Stomach (tissue), 9 donors: Measurements from ENCODE around the gene ZBP1. TPM values are rescaled to one million over a fixed set of nuclear protein-coding genes. Genes with fewer than 3 reads are reported as not detected.
A peak's percentile ranks its signal among the peaks of the same experiment; 100 is the strongest.

ENCODE experiments used
- DNase-seq, 2 donors: peaks; one replicate each; pipeline versions ENCODE4 v3.0.0 to v3.0.0-alpha.2; 2013 to 2019
- H3K27ac ChIP-seq, 5 donors: fragments of 200-600 bp in 4 of 5; sonication (generic) in 4 of 5; one replicate each; pipeline ENCODE4 v1.5.1; 2013 to 2019; ENCODE audit warnings: mild to moderate bottlenecking in 1 of 5, moderate library complexity in 1 of 5
- H3K27me3 ChIP-seq, 3 donors: fragments of 200-600 bp; sonication (generic); one replicate each; pipeline ENCODE4 v1.5.1; 2017 to 2019; ENCODE audit warnings: mixed run types in 1 of 3
- H3K36me3 ChIP-seq, 4 donors: fragments of 200-600 bp; sonication (generic); 1 replicate in 3 of 4; 2 replicates in 1 of 4; pipeline ENCODE4 v1.5.1; 2016 to 2019
- H3K4me1 ChIP-seq, 4 donors: fragments of 200-600 bp; sonication (generic); one replicate each; pipeline ENCODE4 v1.5.1; 2016 to 2019
- H3K4me3 ChIP-seq, 4 donors: fragments of 200-600 bp; sonication (generic) in 3 of 4; one replicate each; pipeline ENCODE4 v1.5.1; 2016 to 2019; ENCODE audit warnings: mild to moderate bottlenecking in 1 of 4
- H3K9me3 ChIP-seq, 4 donors: fragments of 200-600 bp; sonication (generic); one replicate each; pipeline ENCODE4 v1.5.1; 2016 to 2019
- EP300 ChIP-seq: sonication (generic); formaldehyde crosslinking; IDR thresholded peaks from one replicate; pipeline ENCODE4 v1.6.1; 2017; ENCODE audit warnings: antibody characterized with exemption
- POLR2A ChIP-seq, 4 donors: fragments of 450-650 bp; IDR thresholded peaks; one replicate each; pipeline ENCODE4 v1.6.1; 2016; ENCODE audit warnings: antibody characterized with exemption in 4 of 4, control low read depth in 2 of 4, mild to moderate bottlenecking in 1 of 4, moderate library complexity in 1 of 4
- POLR2AphosphoS5 ChIP-seq, 3 donors: sonication (generic); formaldehyde crosslinking; IDR thresholded peaks; one replicate each; pipeline ENCODE4 v1.6.1; 2016; ENCODE audit warnings: antibody characterized with exemption in 3 of 3
- WGBS, 5 donors: extraction: QIAGEN DNeasy Blood & Tissue Kit in 3 of 5; methylation state at CpG; one replicate each; pipeline versions ENCODE4 v1.1.5 to v1.1.7; 2013 to 2018; 5-methylcytosine and 5-hydroxymethylcytosine counted together
- intact Hi-C: fragments of 100-400 bp; cut with DNase I; formaldehyde crosslinking; loops from one replicate; pipeline ENCODE4 v1.15.1; 2023; ENCODE audit warnings: low total_unique reads
- polyA plus RNA-seq, 3 donors: library from polyadenylated mRNA; stranded (reverse); fragments of 200-250 nt; gene quantifications; one replicate each; pipeline ENCODE4 v1.2.3, GENCODE V29; 2013
- total RNA-seq, 5 donors: library from RNA; depleted of rRNA; stranded (reverse); fragments of >200 nt; gene quantifications; one replicate each; pipeline versions ENCODE4 v1.1.0 to v1.2.3, GENCODE V29; 2014 to 2016
- TF ChIP-seq, protein P1 (sequence below), 7 experiments: fragments of 450-650 bp in 4 of 7; fragments of 200-600 bp in 3 of 7; sonication (generic) in 3 of 7; IDR thresholded peaks; one replicate each; pipeline ENCODE4 v1.5.1; 2016 to 2019; ENCODE audit warnings: antibody characterized with exemption in 7 of 7, control low read depth in 2 of 7, mild to moderate bottlenecking in 1 of 7
- donor health status: healthy with polysubstance abuse.
- donor health status: Bipolar disorder and iron deficiency.
- donor health status: healthy.

Gene ZBP1
- total and polyA plus RNA-seq, 8 donors = 0.37 to 0.60 TPM; not detected in 6

DNA sequence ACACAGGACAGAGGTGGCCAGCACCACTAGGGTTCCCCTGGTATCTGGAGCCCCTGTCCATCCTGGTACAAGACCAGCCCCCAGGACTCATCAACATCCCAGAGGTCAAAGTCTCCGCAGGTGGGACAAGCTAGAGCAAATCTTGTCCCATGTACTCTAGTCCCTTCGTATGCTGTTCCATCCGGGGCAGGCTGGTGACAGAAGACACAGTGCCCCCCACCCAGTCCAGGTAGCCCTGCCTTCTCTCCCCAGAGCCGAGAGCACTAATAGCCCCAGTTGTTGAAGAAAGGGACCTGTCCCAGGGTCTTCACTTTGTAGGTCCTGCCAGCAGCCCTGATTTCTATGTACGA is 38.2 kb downstream of the ZBP1 start:
- 71 to 80% (median 74%) methylated on average over 5 of the region's 5 CpGs for WGBS, 5 donors
- Histone ChIP-seq H3K27ac (peak overlapping the region in 4 of 5 donors; percentile 69 to 86 (median 77)), H3K9me3 (peaks cover 0 to under 1% (median 0%) of the 10 kb centered on the region in 4 donors), H3K36me3 (no peaks in the 10 kb centered on the region), H3K27me3 (peaks cover 0 to 68% (median 28%) of the 10 kb centered on the region in 3 donors), H3K4me1 (peaks cover 12 to 40% (median 26%) of the 10 kb centered on the region in 4 donors), H3K4me3 (no peak overlapping the region)
- intact Hi-C loops = no loop called here
- no peak for DNase-seq
- no peak for TF ChIP-seq POLR2A (IDR thresholded peaks at IDR 0.05)
- TF ChIP-seq, protein P1, sequence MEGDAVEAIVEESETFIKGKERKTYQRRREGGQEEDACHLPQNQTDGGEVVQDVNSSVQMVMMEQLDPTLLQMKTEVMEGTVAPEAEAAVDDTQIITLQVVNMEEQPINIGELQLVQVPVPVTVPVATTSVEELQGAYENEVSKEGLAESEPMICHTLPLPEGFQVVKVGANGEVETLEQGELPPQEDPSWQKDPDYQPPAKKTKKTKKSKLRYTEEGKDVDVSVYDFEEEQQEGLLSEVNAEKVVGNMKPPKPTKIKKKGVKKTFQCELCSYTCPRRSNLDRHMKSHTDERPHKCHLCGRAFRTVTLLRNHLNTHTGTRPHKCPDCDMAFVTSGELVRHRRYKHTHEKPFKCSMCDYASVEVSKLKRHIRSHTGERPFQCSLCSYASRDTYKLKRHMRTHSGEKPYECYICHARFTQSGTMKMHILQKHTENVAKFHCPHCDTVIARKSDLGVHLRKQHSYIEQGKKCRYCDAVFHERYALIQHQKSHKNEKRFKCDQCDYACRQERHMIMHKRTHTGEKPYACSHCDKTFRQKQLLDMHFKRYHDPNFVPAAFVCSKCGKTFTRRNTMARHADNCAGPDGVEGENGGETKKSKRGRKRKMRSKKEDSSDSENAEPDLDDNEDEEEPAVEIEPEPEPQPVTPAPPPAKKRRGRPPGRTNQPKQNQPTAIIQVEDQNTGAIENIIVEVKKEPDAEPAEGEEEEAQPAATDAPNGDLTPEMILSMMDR (IDR thresholded peaks at IDR 0.05) = no peak
- no peak for TF ChIP-seq POLR2AphosphoS5 (IDR thresholded peaks at IDR 0.05)
- TF ChIP-seq EP300 = no peak

DNA sequence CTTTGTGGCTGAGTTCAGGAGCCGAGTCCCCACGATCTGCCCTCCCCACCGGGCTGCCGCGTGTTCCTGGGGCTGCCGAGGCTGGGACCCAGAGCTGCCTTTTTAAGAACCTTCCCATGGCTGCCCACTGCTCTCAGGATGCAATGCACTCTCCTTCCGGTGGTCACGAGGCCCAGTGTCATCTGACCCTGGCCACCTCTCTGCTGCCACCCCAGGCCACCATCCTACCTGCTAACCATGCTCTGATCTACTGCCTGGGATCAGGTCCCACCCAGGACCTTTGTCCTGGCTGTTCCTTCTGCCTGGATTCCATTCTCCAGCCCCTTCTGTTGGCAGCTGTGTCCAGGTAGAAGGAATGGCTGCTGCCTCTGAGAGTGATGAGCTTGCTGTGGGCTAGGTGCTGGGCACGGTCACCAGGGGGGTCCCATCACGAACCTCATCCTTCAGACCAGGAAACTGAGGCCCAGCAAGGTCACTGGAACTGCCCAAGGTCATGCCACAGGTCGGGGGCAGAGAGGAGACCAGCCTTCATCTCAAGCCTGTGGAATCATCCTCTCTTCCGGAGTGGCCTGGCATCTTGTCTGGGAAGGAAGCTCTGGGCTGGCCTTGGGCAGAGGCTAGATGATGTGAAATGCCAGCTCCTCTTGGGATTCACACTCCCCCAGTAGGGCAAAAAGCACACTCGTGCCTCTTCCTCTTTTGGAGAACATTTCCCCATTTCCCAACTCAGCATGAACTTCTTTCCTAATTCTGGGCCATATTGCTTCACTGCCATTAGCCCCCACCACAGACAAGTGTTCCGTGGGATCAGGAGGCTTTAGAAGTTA is 38.8 kb downstream of the ZBP1 start:
- Histone ChIP-seq H3K9me3 (no peaks in the 10 kb centered on the region), H3K4me3 (no peak overlapping the region), H3K27ac (peak overlapping the region in 4 of 5 donors; percentile 69 to 86 (median 77)), H3K27me3 (peaks cover 0 to 73% (median 28%) of the 10 kb centered on the region in 3 donors), H3K4me1 (peaks cover 12 to 39% (median 26%) of the 10 kb centered on the region in 4 donors), H3K36me3 (no peaks in the 10 kb centered on the region)
- no peak for TF ChIP-seq POLR2A (IDR thresholded peaks at IDR 0.05)
- TF ChIP-seq, protein P1 (IDR thresholded peaks at IDR 0.05) = no peak
- no peak for TF ChIP-seq EP300
- peak in 2 of 3 donors; percentile 29 to 43 for TF ChIP-seq POLR2AphosphoS5 (IDR thresholded peaks at IDR 0.05)
- no peak for DNase-seq
- 69 to 81% (median 73%) methylated on average over 14 of the region's 14 CpGs for WGBS, 5 donors
- intact Hi-C loops = no loop called here

DNA sequence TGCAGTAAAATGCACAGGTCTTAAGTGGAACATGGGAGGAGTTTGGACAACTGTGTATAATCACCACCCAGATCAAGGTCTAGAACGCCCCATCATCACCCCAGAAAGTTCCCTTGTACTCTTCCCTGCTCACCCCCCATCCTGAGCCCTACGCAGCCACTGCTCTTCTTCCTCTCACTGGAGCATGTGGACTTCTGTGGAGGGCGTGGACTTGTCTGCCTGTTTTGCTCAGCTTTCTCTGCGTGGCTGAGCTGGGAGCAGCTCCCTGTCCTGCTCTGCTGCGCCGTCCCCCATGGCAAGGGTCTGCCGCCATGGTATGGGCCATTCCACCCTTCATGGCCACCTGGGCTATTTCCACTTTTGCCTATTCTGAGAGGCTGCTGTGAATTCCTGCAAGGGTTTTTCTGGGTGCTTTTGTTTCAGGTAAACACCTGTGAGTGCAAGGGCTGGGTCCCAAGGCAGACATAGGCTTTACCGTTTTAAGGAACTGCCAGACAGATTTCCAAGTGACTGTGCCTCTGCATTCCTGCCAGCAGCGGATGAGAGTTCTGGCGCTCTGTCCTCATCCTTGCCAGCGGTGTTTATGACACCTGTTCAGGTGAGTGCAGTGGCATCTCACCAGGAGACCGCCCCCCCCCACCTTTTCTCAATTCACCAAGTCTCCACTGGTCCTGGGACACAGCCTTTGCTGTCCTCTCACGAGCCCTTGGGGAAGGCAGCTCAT is 39.6 kb downstream of the ZBP1 start:
- no peak for DNase-seq
- Histone ChIP-seq H3K4me3 (no peak overlapping the region), H3K27me3 (peaks cover 0 to 70% (median 28%) of the 10 kb centered on the region in 3 donors), H3K36me3 (no peaks in the 10 kb centered on the region), H3K27ac (peak overlapping the region in 3 of 5 donors; percentile 71 to 86 (median 83)), H3K9me3 (no peaks in the 10 kb centered on the region), H3K4me1 (peaks cover 12 to 34% (median 23%) of the 10 kb centered on the region in 4 donors)
- TF ChIP-seq, protein P1 (IDR thresholded peaks at IDR 0.05) = no peak
- TF ChIP-seq POLR2AphosphoS5 (IDR thresholded peaks at IDR 0.05) (no peak), POLR2A (IDR thresholded peaks at IDR 0.05) (no peak)
- intact Hi-C loops = no loop called here
- 75 to 84% (median 78%) methylated on average over 12 to 13 of the region's 13 CpGs for WGBS, 5 donors

DNA sequence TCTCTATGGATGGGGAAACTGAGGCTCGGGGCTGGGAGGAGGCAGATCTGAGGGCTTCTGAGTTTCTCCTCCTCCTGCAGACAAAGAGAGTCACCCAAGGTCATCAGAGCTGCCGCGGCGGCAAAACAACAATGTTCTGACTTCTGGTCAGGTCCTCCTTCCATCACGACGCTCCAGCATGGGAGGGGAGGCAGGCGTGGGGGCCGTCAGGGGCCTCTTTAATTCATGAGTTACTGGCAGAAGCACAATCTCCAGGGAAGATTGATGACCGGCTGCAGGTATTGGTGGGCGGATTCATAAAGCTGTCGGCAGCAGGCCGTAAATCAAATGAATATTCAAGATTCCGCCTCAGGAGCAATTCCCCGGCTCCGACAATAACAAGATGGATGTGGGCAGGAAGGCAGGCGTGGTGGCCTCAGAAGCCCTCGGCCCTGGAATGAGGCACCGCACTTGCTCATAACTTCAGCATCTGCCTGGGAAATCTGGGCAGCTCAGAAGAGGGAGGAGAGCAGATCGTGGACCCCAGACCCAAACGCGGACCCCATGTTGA is 40.3 kb downstream of the ZBP1 start:
- WGBS, 5 donors = 30 to 42% (median 34%) methylated on average over 20 to 21 of the region's 21 CpGs
- Histone ChIP-seq H3K27ac (peak overlapping the region in 2 of 5 donors; percentile 83 to 86), H3K27me3 (peaks cover 0 to 70% (median 28%) of the 10 kb centered on the region in 3 donors), H3K9me3 (no peaks in the 10 kb centered on the region), H3K4me3 (no peak overlapping the region), H3K4me1 (peaks cover 12 to 34% (median 23%) of the 10 kb centered on the region in 4 donors), H3K36me3 (no peaks in the 10 kb centered on the region)
- TF ChIP-seq POLR2A (IDR thresholded peaks at IDR 0.05) (no peak), EP300 (no peak), POLR2AphosphoS5 (IDR thresholded peaks at IDR 0.05) (no peak)
- TF ChIP-seq, protein P1 (IDR thresholded peaks at IDR 0.05) = no peak
- peak in 1 of 2 donors; percentile 62 for DNase-seq
- intact Hi-C loops = no loop called here
